CD4-positive, alpha-beta T cell treated with Interleukin-15 for 4 hours (primary cell): ENCODE results near the gene KLHL15.

ENCODE experiments used
- DNase-seq: peaks from one replicate; pipeline ENCODE4 v3.0.0-alpha.2; 2020; ENCODE audit warnings: low spot score

Gene KLHL15

DNA sequence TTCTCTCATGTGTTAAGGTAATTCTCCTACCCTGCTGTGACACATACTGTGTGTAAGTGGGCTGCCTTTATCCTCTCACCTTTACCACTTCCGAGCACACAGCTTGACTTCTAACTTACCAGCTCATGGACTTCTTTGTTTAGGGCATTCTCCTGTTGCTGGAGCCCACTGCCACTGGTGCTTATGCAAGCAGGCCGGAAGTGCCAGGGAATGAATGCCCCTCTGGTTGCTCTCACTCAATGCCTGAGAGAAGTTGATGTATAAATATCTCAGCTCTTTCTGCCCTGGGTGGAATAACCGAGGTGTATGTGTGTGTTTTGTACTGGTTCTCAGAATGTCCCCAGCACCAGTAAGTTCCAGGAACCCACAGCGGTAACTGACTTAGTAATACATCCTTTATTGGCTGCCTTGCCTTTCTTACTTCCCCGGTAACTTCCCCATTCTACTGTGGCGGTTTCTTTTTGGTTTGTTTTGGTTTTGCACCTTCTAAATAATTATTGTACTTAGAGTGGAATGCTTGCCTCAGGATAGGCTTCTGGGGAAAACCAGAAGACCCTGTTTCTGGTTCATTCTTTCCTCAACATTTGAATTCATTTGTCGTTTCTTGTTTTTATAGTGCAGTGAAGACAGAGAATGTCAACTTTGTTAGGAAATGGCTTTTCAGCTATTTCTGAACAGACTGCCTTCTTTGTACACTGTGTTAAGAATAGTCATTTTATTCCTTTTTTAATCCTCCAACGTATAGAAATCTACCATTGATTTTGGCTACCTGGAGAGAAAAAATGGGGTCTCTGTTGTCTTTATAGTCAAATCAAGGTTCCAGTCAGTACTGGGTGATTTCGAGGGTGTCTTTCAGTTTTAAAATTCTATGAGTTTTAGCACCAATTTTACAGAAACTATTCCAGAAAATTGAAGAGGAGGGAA is 73.7 kb downstream of the KLHL15 start:
- peak; percentile 65 for DNase-seq

DNA sequence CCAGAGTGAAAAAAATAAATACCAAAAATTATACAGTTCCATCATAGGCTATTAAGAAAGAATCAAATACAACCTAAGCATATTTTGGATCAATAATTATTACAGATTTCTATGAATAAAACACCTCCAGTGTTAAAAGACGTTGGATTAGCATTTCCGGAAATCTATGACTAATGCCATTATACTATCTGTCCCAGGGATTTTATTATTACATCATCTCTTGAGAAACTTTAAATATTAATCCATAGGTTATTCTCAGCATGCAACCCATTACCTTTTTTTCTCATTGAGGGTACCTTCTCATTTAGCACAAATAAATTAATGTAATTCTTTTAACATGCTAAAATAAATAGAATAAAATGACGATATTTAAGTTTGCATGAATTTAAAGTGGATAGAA is 74.6 kb downstream of the KLHL15 start:
- DNase-seq: no peak

DNA sequence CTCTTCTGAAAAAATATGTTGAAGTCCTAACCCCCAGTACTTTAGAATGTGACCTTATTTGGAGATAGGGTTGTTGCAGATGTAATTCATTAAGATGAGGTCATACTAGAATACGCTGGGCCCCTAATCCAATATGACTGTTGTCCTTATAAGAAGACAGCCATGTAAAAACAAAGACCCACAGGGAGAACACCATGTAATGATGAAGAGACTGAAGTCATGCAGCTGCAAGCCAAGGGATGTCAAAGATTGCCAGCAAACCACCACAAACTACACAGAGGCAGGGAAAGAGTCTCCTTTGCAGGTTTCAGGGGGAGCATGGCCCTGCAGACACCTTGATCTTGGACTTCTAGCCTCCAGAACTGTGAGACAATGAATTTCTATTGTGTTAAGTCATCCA is 81.8 kb downstream of the KLHL15 start:
- DNase-seq: no peak

DNA sequence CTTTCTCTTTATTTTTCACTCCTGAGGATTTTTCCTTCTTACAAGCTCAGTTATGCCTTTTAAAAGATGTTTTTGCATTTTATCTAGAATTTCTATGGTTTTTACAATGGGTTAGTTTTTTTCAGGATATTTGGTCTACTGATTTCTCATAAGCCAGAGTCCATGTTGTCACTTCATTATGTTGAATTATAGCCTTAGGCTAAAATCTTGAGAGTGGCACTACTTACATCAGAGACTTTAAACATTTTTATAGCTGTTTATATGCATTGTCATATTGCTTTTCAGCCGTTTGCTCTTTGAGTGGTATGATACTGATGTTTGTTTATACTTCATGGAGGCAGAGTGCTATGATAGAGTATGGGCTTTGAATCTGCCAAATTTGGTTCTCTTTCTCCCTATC is 82.8 kb downstream of the KLHL15 start:
- no peak for DNase-seq

DNA sequence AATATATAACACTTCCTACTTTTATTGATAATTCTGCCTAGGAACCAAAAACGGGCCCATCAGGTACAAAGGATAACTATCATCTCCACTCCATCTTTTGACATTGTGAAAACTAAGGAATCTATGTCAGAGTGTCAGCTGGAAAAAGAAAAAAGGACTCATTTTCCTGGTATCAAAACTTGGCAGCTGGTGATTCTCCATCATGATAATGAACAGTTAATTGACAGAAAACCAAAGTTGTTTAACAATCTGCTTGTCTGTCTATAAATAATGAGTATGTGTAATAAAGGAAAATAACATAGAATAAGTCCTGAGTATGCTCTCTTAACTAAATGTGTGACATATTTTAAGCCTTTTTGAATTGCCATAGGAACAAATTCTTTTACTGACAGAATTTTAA is 87.8 kb downstream of the KLHL15 start:
- no peak for DNase-seq

DNA sequence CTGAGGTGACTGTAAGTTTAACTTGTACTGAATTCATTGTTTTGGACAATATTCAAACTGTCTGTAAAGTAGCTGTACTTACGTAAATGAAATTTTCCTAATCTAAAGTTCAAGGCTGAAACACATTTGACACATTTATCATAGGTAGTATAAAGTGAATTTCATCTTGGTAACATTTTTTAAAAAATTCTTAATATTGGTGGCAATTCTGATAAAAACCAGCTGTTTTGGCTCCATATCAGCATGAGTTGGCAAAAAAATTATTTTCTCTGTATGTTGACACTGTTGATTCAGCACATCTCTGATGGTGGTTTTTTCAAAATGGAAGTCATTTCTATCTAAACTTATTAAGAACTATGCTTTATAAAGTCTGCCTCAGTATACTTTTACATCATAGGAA is 88.3 kb downstream of the KLHL15 start:
- no peak for DNase-seq

DNA sequence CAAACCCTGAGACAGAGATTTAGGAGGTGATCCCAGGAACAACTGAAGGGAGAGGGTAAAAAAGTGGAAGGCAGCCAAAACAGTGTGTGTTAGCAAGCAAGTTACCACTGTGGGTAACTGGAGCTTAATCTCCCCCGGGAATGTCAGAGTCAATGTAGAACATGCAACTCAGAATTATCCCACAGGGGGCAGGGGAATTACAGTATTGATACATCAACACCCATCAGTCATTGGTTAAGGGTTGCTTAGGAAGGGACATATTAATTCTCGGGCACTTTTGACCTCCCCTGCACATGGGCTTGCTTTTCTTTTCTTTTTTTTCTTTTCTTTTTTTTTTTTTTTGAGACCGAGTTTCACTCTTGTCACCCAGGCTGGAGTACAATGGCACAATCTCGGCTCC is 89.9 kb downstream of the KLHL15 start:
- DNase-seq: no peak

DNA sequence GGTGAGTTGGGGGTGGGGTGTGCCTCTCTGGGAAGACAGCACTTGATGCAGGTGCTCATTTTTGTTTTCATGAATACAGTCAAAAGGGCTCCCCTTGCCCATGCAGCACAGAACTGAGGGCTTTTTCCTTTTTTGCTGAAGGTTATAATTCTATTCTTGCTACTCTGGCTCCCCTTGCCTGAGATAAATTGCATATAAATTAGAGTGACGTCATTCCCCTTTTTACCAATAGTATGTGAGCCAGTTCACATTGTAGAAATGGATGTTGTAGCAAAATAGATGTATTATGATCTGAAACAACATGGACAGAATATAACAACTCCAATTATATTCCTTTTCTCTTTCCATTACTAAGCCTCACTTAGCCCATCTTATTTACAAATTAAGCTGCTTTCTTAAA is 90.8 kb downstream of the KLHL15 start:
- DNase-seq: no peak

DNA sequence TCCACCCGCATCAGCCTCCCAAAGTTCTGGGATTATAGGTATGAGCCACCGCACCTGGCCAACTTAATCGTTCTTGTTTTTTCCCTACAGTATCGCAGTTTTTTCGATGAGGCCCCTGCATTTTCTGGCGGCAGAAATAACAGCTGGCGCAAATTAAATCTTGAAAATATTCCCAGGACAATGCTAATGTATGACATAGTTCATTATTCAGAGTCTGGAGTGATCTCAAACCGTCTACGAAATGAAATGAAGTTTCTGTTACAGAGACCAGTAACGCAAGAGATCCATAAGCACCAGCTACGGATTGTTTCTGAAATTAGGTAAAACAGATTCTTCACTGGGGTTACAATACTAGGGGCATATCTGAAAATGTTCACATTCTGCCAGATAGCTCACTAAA is 91.9 kb downstream of the KLHL15 start:
- no peak for DNase-seq
